H9 (cell line): ENCODE results near the gene HNMT. TPM values are rescaled to one million over a fixed set of nuclear protein-coding genes. Genes with fewer than 3 reads are reported as not detected.

Experiments used
- DNase-seq: peaks from one replicate; pipeline ENCODE4 v3.0.0-alpha.2; 2017
- H2AFZ ChIP-seq: one replicate; pipeline ENCODE4 v1.6.1; 2013; ENCODE audit warnings: mild to moderate bottlenecking, low read length, control low read depth, moderate library complexity
- H2AK5ac ChIP-seq: 2 replicates; pipeline ENCODE4 v1.6.1; 2013; ENCODE audit warnings: low read length, control low read depth, mixed read lengths; ENCODE audit not compliant: insufficient read length
- H2BK120ac ChIP-seq: one replicate; pipeline ENCODE4 v1.6.1; 2013; ENCODE audit warnings: low read depth, mild to moderate bottlenecking, low read length, control low read depth, inconsistent platforms; ENCODE audit not compliant: poor library complexity, severe bottlenecking
- H2BK12ac ChIP-seq: 2 replicates; pipeline ENCODE4 v1.6.1; 2013; ENCODE audit warnings: low read length, control low read depth, mixed read lengths, low read depth; ENCODE audit not compliant: insufficient read length
- H2BK15ac ChIP-seq: 2 replicates; pipeline ENCODE4 v1.6.1; 2013; ENCODE audit warnings: low read depth, low read length, control low read depth
- H2BK20ac ChIP-seq: one replicate; pipeline ENCODE4 v1.6.1; 2013; ENCODE audit warnings: low read depth, mild to moderate bottlenecking, low read length, control low read depth, inconsistent platforms; ENCODE audit not compliant: poor library complexity, severe bottlenecking
- H2BK5ac ChIP-seq: 2 replicates; pipeline ENCODE4 v1.6.1; 2013; ENCODE audit warnings: low read length, control low read depth, mixed read lengths; ENCODE audit not compliant: insufficient read length
- H3K14ac ChIP-seq: 2 replicates; pipeline ENCODE4 v1.6.1; 2013; ENCODE audit warnings: low read length, control low read depth; ENCODE audit not compliant: insufficient read depth
- H3K18ac ChIP-seq: 2 replicates; pipeline ENCODE4 v1.6.1; 2013; ENCODE audit warnings: low read depth, mild to moderate bottlenecking, mixed read lengths, low read length, control low read depth; ENCODE audit not compliant: insufficient read length
- H3K23ac ChIP-seq: 2 replicates; pipeline ENCODE4 v1.6.1; 2013; ENCODE audit warnings: low read length, control low read depth, mixed read lengths, low read depth; ENCODE audit not compliant: insufficient read length
- H3K23me2 ChIP-seq: 2 replicates; pipeline ENCODE4 v1.6.1; 2013; ENCODE audit warnings: low read depth, mild to moderate bottlenecking, mixed read lengths, low read length, control low read depth; ENCODE audit not compliant: insufficient read length, poor library complexity, severe bottlenecking
- H3K27ac ChIP-seq: 2 replicates; pipeline ENCODE4 v1.5.1; 2013; ENCODE audit warnings: low read length, control low read depth, mixed read lengths, low read depth; ENCODE audit not compliant: insufficient read length
- H3K27me3 ChIP-seq: 2 replicates; pipeline ENCODE4 v1.6.1; 2013; ENCODE audit warnings: low read length, control low read depth, inconsistent platforms; ENCODE audit not compliant: insufficient read depth
- H3K4ac ChIP-seq: 2 replicates; pipeline ENCODE4 v1.6.1; 2013; ENCODE audit warnings: low read depth, mild to moderate bottlenecking, control low read depth, inconsistent platforms, low read length, moderate library complexity
- H3K4me1 ChIP-seq: 2 replicates; pipeline ENCODE4 v1.6.1; 2013; ENCODE audit warnings: low read length, control low read depth, inconsistent platforms; ENCODE audit not compliant: insufficient read depth
- H3K4me2 ChIP-seq: 2 replicates; pipeline ENCODE4 v1.6.1; 2013; ENCODE audit warnings: low read length, control low read depth, mixed read lengths; ENCODE audit not compliant: insufficient read length, insufficient read depth
- H3K56ac ChIP-seq: 2 replicates; pipeline ENCODE4 v1.6.1; 2013; ENCODE audit warnings: low read depth, mild to moderate bottlenecking, mixed read lengths, low read length, control low read depth; ENCODE audit not compliant: insufficient read length
- H3K79me1 ChIP-seq: 2 replicates; pipeline ENCODE4 v1.6.1; 2013; ENCODE audit warnings: low read depth, mild to moderate bottlenecking, moderate library complexity, low read length, control low read depth, inconsistent platforms; ENCODE audit not compliant: insufficient read depth, poor library complexity, severe bottlenecking
- H3K79me2 ChIP-seq: 2 replicates; pipeline ENCODE4 v1.6.1; 2013; ENCODE audit warnings: low read length, control low read depth, inconsistent platforms; ENCODE audit not compliant: insufficient read depth
- H3K9ac ChIP-seq: 2 replicates; pipeline ENCODE4 v1.6.1; 2013; ENCODE audit warnings: low read length, control low read depth, mixed read lengths; ENCODE audit not compliant: insufficient read length; ENCODE audit errors: extremely low read depth
- H3K9me3 ChIP-seq: one replicate; pipeline ENCODE4 v1.6.1; 2013; ENCODE audit warnings: low read depth, low read length, inconsistent platforms; ENCODE audit not compliant: control insufficient read depth
- H3T11ph ChIP-seq: one replicate; pipeline ENCODE4 v1.6.1; 2013; ENCODE audit warnings: mild to moderate bottlenecking, low read length, control low read depth, inconsistent platforms
- H4K20me1 ChIP-seq: one replicate; pipeline ENCODE4 v1.6.1; 2013; ENCODE audit not compliant: control insufficient read depth, insufficient read length, insufficient read depth
- H4K5ac ChIP-seq: 2 replicates; pipeline ENCODE4 v1.6.1; 2013; ENCODE audit warnings: low read depth, mild to moderate bottlenecking, mixed read lengths, low read length, control low read depth; ENCODE audit not compliant: insufficient read length
- H4K8ac ChIP-seq: replicated peaks from 2 replicates; pipeline ENCODE4 v1.6.1; 2013; ENCODE audit warnings: low read length, control low read depth, mixed read lengths, low read depth; ENCODE audit not compliant: insufficient read length
- H4K91ac ChIP-seq: 2 replicates; pipeline ENCODE4 v1.6.1; 2013; ENCODE audit warnings: low read depth, mild to moderate bottlenecking, moderate library complexity, mixed read lengths, low read length, control low read depth; ENCODE audit not compliant: insufficient read length
- H3K27ac Mint-ChIP-seq, 3 experiments: 2 replicates in 2 of 3; 3 replicates in 1 of 3; pipeline ENCODE4 v1.8.0; 2020 to 2021; ENCODE audit warnings: mixed read lengths in 3 of 3, mild to moderate bottlenecking in 1 of 3, moderate library complexity in 1 of 3
- H3K27me3 Mint-ChIP-seq: 2 replicates; pipeline ENCODE4 v1.8.0; 2021; ENCODE audit warnings: low read depth, mild to moderate bottlenecking, moderate library complexity, mixed read lengths
- H3K36me3 Mint-ChIP-seq, 3 experiments: 2 replicates in 2 of 3; 3 replicates in 1 of 3; pipeline ENCODE4 v1.8.0; 2020 to 2021; ENCODE audit warnings: low read depth in 3 of 3, mixed read lengths in 3 of 3; ENCODE audit not compliant: insufficient read depth in 1 of 3
- H3K4me1 Mint-ChIP-seq, 2 experiments: 2 replicates each; pipeline ENCODE4 v1.8.0; 2020; ENCODE audit warnings: mixed read lengths in 2 of 2
- H3K4me3 Mint-ChIP-seq, 2 experiments: 2 replicates in 1 of 2; 3 replicates in 1 of 2; pipeline ENCODE4 v1.8.0; 2020 to 2021; ENCODE audit warnings: mild to moderate bottlenecking in 2 of 2, mixed read lengths in 2 of 2, moderate library complexity in 1 of 2
- H3K9me3 Mint-ChIP-seq, 2 experiments: 2 replicates in 1 of 2; 3 replicates in 1 of 2; pipeline ENCODE4 v1.8.0; 2020; ENCODE audit warnings: mild to moderate bottlenecking in 2 of 2, mixed read lengths in 2 of 2, moderate library complexity in 1 of 2
- WGBS: extraction: QIAGEN DNeasy Blood & Tissue Kit; methylation state at CpG from one replicate; pipeline ENCODE4 v1.1.7; 2013; ENCODE audit warnings: missing lambda C conversion rate, low lambda C conversion rate, mixed read lengths; ENCODE audit not compliant: insufficient read length; ENCODE audit errors: extremely low coverage; 5-methylcytosine and 5-hydroxymethylcytosine counted together
- total RNA-seq: library from RNA; stranded (reverse); gene quantifications from 2 replicates; pipeline ENCODE4 v1.2.1, GENCODE V29; 2021
- TF ChIP-seq, protein P1 (sequence below): fragments of 200-600 bp; sonication (generic); conservative IDR thresholded peaks from 3 replicates; pipeline ENCODE4 v1.8.0; 2021; ENCODE audit warnings: antibody characterized with exemption, mild to moderate bottlenecking

Gene HNMT
- total RNA-seq, 1 experiment from 2014 or later, result 1.3 TPM

DNA sequence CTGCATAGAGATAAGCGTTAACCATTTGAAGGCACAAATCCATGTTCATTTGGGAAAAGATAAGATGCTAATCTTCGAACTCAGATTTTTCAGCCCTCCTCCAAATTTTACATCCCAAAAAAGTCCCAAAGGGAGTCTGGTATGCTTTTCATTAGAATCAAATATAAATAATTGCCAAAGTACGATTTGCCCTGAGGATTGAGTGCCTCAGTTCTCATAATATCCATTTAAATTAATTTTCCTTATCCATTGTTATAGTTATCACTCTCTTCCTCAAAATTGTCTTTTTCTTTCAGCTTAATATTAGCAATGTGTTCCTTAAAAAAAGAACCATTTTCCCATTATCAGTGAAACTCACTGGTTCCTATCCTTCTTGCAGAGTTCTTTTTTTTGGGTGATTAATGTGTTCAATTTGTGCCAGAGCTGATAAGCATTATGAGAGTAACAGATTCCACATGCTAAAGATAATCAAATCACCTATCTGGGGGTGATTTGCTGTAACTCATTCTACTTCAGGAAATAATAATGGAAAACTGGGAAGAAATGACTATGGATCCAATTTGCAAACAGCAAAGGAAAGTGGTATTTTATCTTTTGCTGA lies 686 bp downstream of the HNMT start:
- Mint-ChIP-seq H3K9me3 (no peaks in the 10 kb centered on the region; a peak in 1 of 5 replicates), H3K4me3 (peak overlapping the region; percentile 55 to 75), H3K27me3 (no peaks in the 10 kb centered on the region), H3K36me3 (no peaks in the 10 kb centered on the region), H3K4me1 (peaks cover 18% of the 10 kb centered on the region in 2 experiments), H3K27ac (peak overlapping the region in 2 of 3 experiments; percentile 82 to 90; a peak in 5 of 7 replicates)
- H3K4me1 ChIP-seq, result peaks cover 7% of the 10 kb centered on the region
- H4K8ac ChIP-seq, result no peak overlapping the region
- H3K23ac ChIP-seq, result no peak overlapping the region
- peak overlapping the region; percentile 28 for H3K9ac ChIP-seq
- no peak overlapping the region for H2AK5ac ChIP-seq
- H3K79me2 ChIP-seq, result no peaks in the 10 kb centered on the region
- no peaks in the 10 kb centered on the region for H3K23me2 ChIP-seq
- H3K14ac ChIP-seq, result peak overlapping the region; percentile 62; the same call in 1 of the 2 replicates
- H2BK120ac ChIP-seq, result no peak overlapping the region
- WGBS, result no CpG with 5 or more reads among the region's 3 CpGs
- H3K9me3 ChIP-seq, result no peaks in the 10 kb centered on the region
- H2BK5ac ChIP-seq, result no peak overlapping the region
- peak overlapping the region; percentile 89 for H2BK12ac ChIP-seq
- peak overlapping the region; percentile 60 for H2AFZ ChIP-seq
- TF ChIP-seq, protein P1, sequence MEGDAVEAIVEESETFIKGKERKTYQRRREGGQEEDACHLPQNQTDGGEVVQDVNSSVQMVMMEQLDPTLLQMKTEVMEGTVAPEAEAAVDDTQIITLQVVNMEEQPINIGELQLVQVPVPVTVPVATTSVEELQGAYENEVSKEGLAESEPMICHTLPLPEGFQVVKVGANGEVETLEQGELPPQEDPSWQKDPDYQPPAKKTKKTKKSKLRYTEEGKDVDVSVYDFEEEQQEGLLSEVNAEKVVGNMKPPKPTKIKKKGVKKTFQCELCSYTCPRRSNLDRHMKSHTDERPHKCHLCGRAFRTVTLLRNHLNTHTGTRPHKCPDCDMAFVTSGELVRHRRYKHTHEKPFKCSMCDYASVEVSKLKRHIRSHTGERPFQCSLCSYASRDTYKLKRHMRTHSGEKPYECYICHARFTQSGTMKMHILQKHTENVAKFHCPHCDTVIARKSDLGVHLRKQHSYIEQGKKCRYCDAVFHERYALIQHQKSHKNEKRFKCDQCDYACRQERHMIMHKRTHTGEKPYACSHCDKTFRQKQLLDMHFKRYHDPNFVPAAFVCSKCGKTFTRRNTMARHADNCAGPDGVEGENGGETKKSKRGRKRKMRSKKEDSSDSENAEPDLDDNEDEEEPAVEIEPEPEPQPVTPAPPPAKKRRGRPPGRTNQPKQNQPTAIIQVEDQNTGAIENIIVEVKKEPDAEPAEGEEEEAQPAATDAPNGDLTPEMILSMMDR, result no peak
- no peak overlapping the region for H3T11ph ChIP-seq
- no peaks in the 10 kb centered on the region for H3K79me1 ChIP-seq
- H2BK20ac ChIP-seq, result no peak overlapping the region
- peak overlapping the region; percentile 86 for H4K5ac ChIP-seq
- no peak overlapping the region for H2BK15ac ChIP-seq
- no peak overlapping the region for H4K91ac ChIP-seq
- peak overlapping the region; percentile 63 for H3K18ac ChIP-seq
- H3K4me2 ChIP-seq, result peak overlapping the region; percentile 58
- no peaks in the 10 kb centered on the region for H3K27me3 ChIP-seq
- H3K4ac ChIP-seq, result no peak overlapping the region
- no peak overlapping the region for H3K56ac ChIP-seq
- DNase-seq, result no peak
- peak overlapping the region; percentile 28 for H3K27ac ChIP-seq
- no peaks in the 10 kb centered on the region for H4K20me1 ChIP-seq
